ENCODE data around the gene RELT. TPM values are rescaled to one million over a fixed set of nuclear protein-coding genes. Genes with fewer than 3 reads are reported as not detected.

RELT gene
- polyA plus RNA-seq, 1 donor = 3.3 TPM

- Histone ChIP-seq H3K4me1 (ENCODE audit: control insufficient read depth, insufficient read depth, low read length) (no peaks in the 10 kb centered on the region), H3K27me3 (ENCODE audit: control insufficient read depth, insufficient read depth, low read length) (no peaks in the 10 kb centered on the region), H3K9me3 (ENCODE audit: control insufficient read depth, low read depth, low read length) (no peaks in the 10 kb centered on the region), H3K36me3 (ENCODE audit: control insufficient read depth, insufficient read depth, low read length) (peaks cover 40% of the 10 kb centered on the region), H3K27ac (ENCODE audit: low read length) (no peak overlapping the region), H3K4me3 (ENCODE audit: low read length) (no peak overlapping the region)
- DNase-seq = no peak
- no CpG with 5 or more reads among the region's 5 CpGs for WGBS (ENCODE audit: insufficient coverage, low lambda C conversion rate)
Observed at GRCh38 chr11:73348838-73349237, 27.4 kb upstream of the RELT start.

- H3K4me3 ChIP-seq (ENCODE audit: low read length) = no peak overlapping the region
- H3K36me3 ChIP-seq (ENCODE audit: control insufficient read depth, insufficient read depth, low read length) = peaks cover 45% of the 10 kb centered on the region
- H3K9me3 ChIP-seq (ENCODE audit: control insufficient read depth, low read depth, low read length) = no peaks in the 10 kb centered on the region
- no peak for DNase-seq
- no peaks in the 10 kb centered on the region for H3K4me1 ChIP-seq (ENCODE audit: control insufficient read depth, insufficient read depth, low read length)
- no peaks in the 10 kb centered on the region for H3K27me3 ChIP-seq (ENCODE audit: control insufficient read depth, insufficient read depth, low read length)
- WGBS (ENCODE audit: insufficient coverage, low lambda C conversion rate) = no CpG with 5 or more reads among the region's 6 CpGs
- no peak overlapping the region for H3K27ac ChIP-seq (ENCODE audit: low read length)
Observed at GRCh38 chr11:73349633-73350032, 26.6 kb upstream of the RELT start.

GRCh38 chr11:73350908-73351636 is 25.1 kb upstream of the RELT start:
- no peaks in the 10 kb centered on the region for H3K9me3 ChIP-seq (ENCODE audit: control insufficient read depth, low read depth, low read length)
- peaks cover 59% of the 10 kb centered on the region for H3K36me3 ChIP-seq (ENCODE audit: control insufficient read depth, insufficient read depth, low read length)
- 25% methylated on average over 4 of the region's 16 CpGs for WGBS (ENCODE audit: insufficient coverage, low lambda C conversion rate)
- H3K4me3 ChIP-seq (ENCODE audit: low read length) = no peak overlapping the region
- H3K27ac ChIP-seq (ENCODE audit: low read length) = no peak overlapping the region
- no peaks in the 10 kb centered on the region for H3K27me3 ChIP-seq (ENCODE audit: control insufficient read depth, insufficient read depth, low read length)
- DNase-seq = peak in 1 of 2 donors; percentile 55
- H3K4me1 ChIP-seq (ENCODE audit: control insufficient read depth, insufficient read depth, low read length) = no peaks in the 10 kb centered on the region

- DNase-seq = no peak
- H3K4me1 ChIP-seq (ENCODE audit: control insufficient read depth, insufficient read depth, low read length) = no peaks in the 10 kb centered on the region
- no peaks in the 10 kb centered on the region for H3K27me3 ChIP-seq (ENCODE audit: control insufficient read depth, insufficient read depth, low read length)
- H3K36me3 ChIP-seq (ENCODE audit: control insufficient read depth, insufficient read depth, low read length) = peaks cover 64% of the 10 kb centered on the region
- H3K9me3 ChIP-seq (ENCODE audit: control insufficient read depth, low read depth, low read length) = no peaks in the 10 kb centered on the region
- H3K27ac ChIP-seq (ENCODE audit: low read length) = no peak overlapping the region
- no peak overlapping the region for H3K4me3 ChIP-seq (ENCODE audit: low read length)
- WGBS (ENCODE audit: insufficient coverage, low lambda C conversion rate) = no CpG with 5 or more reads among the region's 4 CpGs
Observed at GRCh38 chr11:73353422-73353821, 22.8 kb upstream of the RELT start.

GRCh38 chr11:73355109-73355508 is 21.1 kb upstream of the RELT start:
- H3K4me3 ChIP-seq (ENCODE audit: low read length) = no peak overlapping the region
- H3K4me1 ChIP-seq (ENCODE audit: control insufficient read depth, insufficient read depth, low read length) = no peaks in the 10 kb centered on the region
- H3K36me3 ChIP-seq (ENCODE audit: control insufficient read depth, insufficient read depth, low read length) = peaks cover 68% of the 10 kb centered on the region
- no CpG with 5 or more reads among the region's 4 CpGs for WGBS (ENCODE audit: insufficient coverage, low lambda C conversion rate)
- no peaks in the 10 kb centered on the region for H3K9me3 ChIP-seq (ENCODE audit: control insufficient read depth, low read depth, low read length)
- no peak overlapping the region for H3K27ac ChIP-seq (ENCODE audit: low read length)
- DNase-seq = no peak
- H3K27me3 ChIP-seq (ENCODE audit: control insufficient read depth, insufficient read depth, low read length) = no peaks in the 10 kb centered on the region

GRCh38 chr11:73356979-73357860 is 19.0 kb upstream of the RELT start:
- Histone ChIP-seq H3K4me1 (ENCODE audit: control insufficient read depth, insufficient read depth, low read length) (no peaks in the 10 kb centered on the region), H3K27ac (ENCODE audit: low read length) (peak overlapping the region; percentile 5), H3K4me3 (ENCODE audit: low read length) (no peak overlapping the region), H3K27me3 (ENCODE audit: control insufficient read depth, insufficient read depth, low read length) (no peaks in the 10 kb centered on the region), H3K9me3 (ENCODE audit: control insufficient read depth, low read depth, low read length) (no peaks in the 10 kb centered on the region), H3K36me3 (ENCODE audit: control insufficient read depth, insufficient read depth, low read length) (peaks cover 86% of the 10 kb centered on the region)
- no peak for DNase-seq
- WGBS (ENCODE audit: insufficient coverage, low lambda C conversion rate) = 80% methylated on average over 1 of the region's 22 CpGs

GRCh38 chr11:73358071-73358470 is 18.1 kb upstream of the RELT start:
- Histone ChIP-seq H3K4me1 (ENCODE audit: control insufficient read depth, insufficient read depth, low read length) (no peaks in the 10 kb centered on the region), H3K27me3 (ENCODE audit: control insufficient read depth, insufficient read depth, low read length) (no peaks in the 10 kb centered on the region), H3K27ac (ENCODE audit: low read length) (peak overlapping the region; percentile 5), H3K36me3 (ENCODE audit: control insufficient read depth, insufficient read depth, low read length) (peaks cover 84% of the 10 kb centered on the region), H3K9me3 (ENCODE audit: control insufficient read depth, low read depth, low read length) (no peaks in the 10 kb centered on the region), H3K4me3 (ENCODE audit: low read length) (no peak overlapping the region)
- WGBS (ENCODE audit: insufficient coverage, low lambda C conversion rate) = no CpG with 5 or more reads among the region's 5 CpGs
- no peak for DNase-seq

- Histone ChIP-seq H3K36me3 (ENCODE audit: control insufficient read depth, insufficient read depth, low read length) (peaks cover 88% of the 10 kb centered on the region), H3K4me1 (ENCODE audit: control insufficient read depth, insufficient read depth, low read length) (no peaks in the 10 kb centered on the region), H3K27me3 (ENCODE audit: control insufficient read depth, insufficient read depth, low read length) (no peaks in the 10 kb centered on the region), H3K4me3 (ENCODE audit: low read length) (no peak overlapping the region), H3K27ac (ENCODE audit: low read length) (no peak overlapping the region), H3K9me3 (ENCODE audit: control insufficient read depth, low read depth, low read length) (no peaks in the 10 kb centered on the region)
- no CpG with 5 or more reads among the region's 11 CpGs for WGBS (ENCODE audit: insufficient coverage, low lambda C conversion rate)
- no peak for DNase-seq
Observed at GRCh38 chr11:73359341-73359740, 16.9 kb upstream of the RELT start.

GRCh38 chr11:73359930-73360742 is 16.1 kb upstream of the RELT start:
- Histone ChIP-seq H3K27me3 (ENCODE audit: control insufficient read depth, insufficient read depth, low read length) (no peaks in the 10 kb centered on the region), H3K36me3 (ENCODE audit: control insufficient read depth, insufficient read depth, low read length) (peaks cover 91% of the 10 kb centered on the region), H3K4me1 (ENCODE audit: control insufficient read depth, insufficient read depth, low read length) (no peaks in the 10 kb centered on the region), H3K27ac (ENCODE audit: low read length) (no peak overlapping the region), H3K9me3 (ENCODE audit: control insufficient read depth, low read depth, low read length) (no peaks in the 10 kb centered on the region), H3K4me3 (ENCODE audit: low read length) (no peak overlapping the region)
- DNase-seq = no peak
- no CpG with 5 or more reads among the region's 19 CpGs for WGBS (ENCODE audit: insufficient coverage, low lambda C conversion rate)

GRCh38 chr11:73360743-73361369 is 15.3 kb upstream of the RELT start:
- Histone ChIP-seq H3K9me3 (ENCODE audit: control insufficient read depth, low read depth, low read length) (no peaks in the 10 kb centered on the region), H3K36me3 (ENCODE audit: control insufficient read depth, insufficient read depth, low read length) (peaks cover 91% of the 10 kb centered on the region), H3K27me3 (ENCODE audit: control insufficient read depth, insufficient read depth, low read length) (no peaks in the 10 kb centered on the region), H3K4me1 (ENCODE audit: control insufficient read depth, insufficient read depth, low read length) (no peaks in the 10 kb centered on the region), H3K4me3 (ENCODE audit: low read length) (no peak overlapping the region), H3K27ac (ENCODE audit: low read length) (no peak overlapping the region)
- WGBS (ENCODE audit: insufficient coverage, low lambda C conversion rate) = no CpG with 5 or more reads among the region's 8 CpGs
- DNase-seq = no peak
